Type B pancreatic cell (in vitro differentiated cells): ENCODE measurements around the gene MAPK11. TPM values are rescaled to one million over a fixed set of nuclear protein-coding genes. Genes with fewer than 3 reads are reported as not detected.
A peak's percentile ranks its signal among the peaks of the same experiment; 100 is the strongest.

ENCODE experiments used
- DNase-seq: peaks from one replicate; pipeline ENCODE4 v3.0.0; 2021; ENCODE audit warnings: mixed read lengths; ENCODE audit not compliant: unreplicated experiment; ENCODE audit errors: extremely low spot score
- H3K27ac Mint-ChIP-seq: 2 replicates; pipeline ENCODE4 v1.8.0; 2021; ENCODE audit warnings: mild to moderate bottlenecking, mixed read lengths
- H3K27me3 Mint-ChIP-seq: 2 replicates; pipeline ENCODE4 v1.8.0; 2021; ENCODE audit warnings: mixed read lengths
- H3K36me3 Mint-ChIP-seq: 2 replicates; pipeline ENCODE4 v1.8.0; 2021; ENCODE audit warnings: mixed read lengths
- H3K4me1 Mint-ChIP-seq: one replicate; pipeline ENCODE4 v1.8.0; 2021; ENCODE audit warnings: mixed read lengths; ENCODE audit not compliant: unreplicated experiment
- H3K4me3 Mint-ChIP-seq: 2 replicates; pipeline ENCODE4 v1.8.0; 2021; ENCODE audit warnings: mild to moderate bottlenecking, mixed read lengths
- H3K9me3 Mint-ChIP-seq: 2 replicates; pipeline ENCODE4 v1.8.0; 2021; ENCODE audit warnings: mixed read lengths
- total RNA-seq: library from RNA; stranded (reverse); gene quantifications from 2 replicates; pipeline ENCODE4 v1.2.1, GENCODE V29; 2021; ENCODE audit warnings: low replicate concordance
- TF ChIP-seq, protein P1 (sequence below): fragments of 200-600 bp; sonication (generic); conservative IDR thresholded peaks from 2 replicates; pipeline ENCODE4 v1.5.0; 2021; ENCODE audit warnings: antibody characterized with exemption, mild to moderate bottlenecking

MAPK11 gene
- total RNA-seq, 1 donor from 2014 or later, result 7.4 TPM

- DNase-seq, result no peak
- Mint-ChIP-seq H3K4me1 (no peaks in the 10 kb centered on the region), H3K27ac (no peak within 1 kb of the TSS), H3K27me3 (no peaks in the 10 kb centered on the region), H3K9me3 (no peaks in the 10 kb centered on the region), H3K36me3 (no peaks in the 10 kb centered on the region), H3K4me3 (peak within 1 kb of the TSS; percentile 87)
- TF ChIP-seq, protein P1, sequence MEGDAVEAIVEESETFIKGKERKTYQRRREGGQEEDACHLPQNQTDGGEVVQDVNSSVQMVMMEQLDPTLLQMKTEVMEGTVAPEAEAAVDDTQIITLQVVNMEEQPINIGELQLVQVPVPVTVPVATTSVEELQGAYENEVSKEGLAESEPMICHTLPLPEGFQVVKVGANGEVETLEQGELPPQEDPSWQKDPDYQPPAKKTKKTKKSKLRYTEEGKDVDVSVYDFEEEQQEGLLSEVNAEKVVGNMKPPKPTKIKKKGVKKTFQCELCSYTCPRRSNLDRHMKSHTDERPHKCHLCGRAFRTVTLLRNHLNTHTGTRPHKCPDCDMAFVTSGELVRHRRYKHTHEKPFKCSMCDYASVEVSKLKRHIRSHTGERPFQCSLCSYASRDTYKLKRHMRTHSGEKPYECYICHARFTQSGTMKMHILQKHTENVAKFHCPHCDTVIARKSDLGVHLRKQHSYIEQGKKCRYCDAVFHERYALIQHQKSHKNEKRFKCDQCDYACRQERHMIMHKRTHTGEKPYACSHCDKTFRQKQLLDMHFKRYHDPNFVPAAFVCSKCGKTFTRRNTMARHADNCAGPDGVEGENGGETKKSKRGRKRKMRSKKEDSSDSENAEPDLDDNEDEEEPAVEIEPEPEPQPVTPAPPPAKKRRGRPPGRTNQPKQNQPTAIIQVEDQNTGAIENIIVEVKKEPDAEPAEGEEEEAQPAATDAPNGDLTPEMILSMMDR, result no peak
Measured at GRCh38 chr22:50250555-50251476, 19.4 kb downstream of the MAPK11 start, which contains the start of gene HDAC10. Gene HDAC10, minus strand, starts transcription at chr22:50251265. Its CDS starts 233 bp downstream, at chr22:50251032.

DNA sequence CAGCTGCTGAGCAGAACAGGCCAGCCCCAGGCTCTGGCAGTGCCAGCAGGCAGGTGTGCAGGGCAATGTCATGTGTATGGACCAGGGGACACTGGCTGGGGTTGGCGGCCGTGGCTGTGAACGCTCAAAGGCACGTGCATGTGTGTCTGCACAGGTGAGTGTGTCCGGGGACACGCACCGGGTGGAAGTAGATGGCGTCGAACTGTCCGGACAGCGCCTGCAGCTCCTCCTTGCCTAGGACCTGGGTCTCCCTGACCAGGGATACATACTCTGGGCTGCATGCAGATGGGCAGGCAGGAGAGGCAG lies 20.0 kb downstream of the MAPK11 start:
- TF ChIP-seq, protein P1, result no peak
- H3K9me3 Mint-ChIP-seq, result no peaks in the 10 kb centered on the region
- H3K36me3 Mint-ChIP-seq, result no peaks in the 10 kb centered on the region
- DNase-seq, result no peak
- H3K4me1 Mint-ChIP-seq, result no peaks in the 10 kb centered on the region
- peak overlapping the region; percentile 87 for H3K4me3 Mint-ChIP-seq
- H3K27ac Mint-ChIP-seq, result no peak overlapping the region
- no peaks in the 10 kb centered on the region for H3K27me3 Mint-ChIP-seq

DNA sequence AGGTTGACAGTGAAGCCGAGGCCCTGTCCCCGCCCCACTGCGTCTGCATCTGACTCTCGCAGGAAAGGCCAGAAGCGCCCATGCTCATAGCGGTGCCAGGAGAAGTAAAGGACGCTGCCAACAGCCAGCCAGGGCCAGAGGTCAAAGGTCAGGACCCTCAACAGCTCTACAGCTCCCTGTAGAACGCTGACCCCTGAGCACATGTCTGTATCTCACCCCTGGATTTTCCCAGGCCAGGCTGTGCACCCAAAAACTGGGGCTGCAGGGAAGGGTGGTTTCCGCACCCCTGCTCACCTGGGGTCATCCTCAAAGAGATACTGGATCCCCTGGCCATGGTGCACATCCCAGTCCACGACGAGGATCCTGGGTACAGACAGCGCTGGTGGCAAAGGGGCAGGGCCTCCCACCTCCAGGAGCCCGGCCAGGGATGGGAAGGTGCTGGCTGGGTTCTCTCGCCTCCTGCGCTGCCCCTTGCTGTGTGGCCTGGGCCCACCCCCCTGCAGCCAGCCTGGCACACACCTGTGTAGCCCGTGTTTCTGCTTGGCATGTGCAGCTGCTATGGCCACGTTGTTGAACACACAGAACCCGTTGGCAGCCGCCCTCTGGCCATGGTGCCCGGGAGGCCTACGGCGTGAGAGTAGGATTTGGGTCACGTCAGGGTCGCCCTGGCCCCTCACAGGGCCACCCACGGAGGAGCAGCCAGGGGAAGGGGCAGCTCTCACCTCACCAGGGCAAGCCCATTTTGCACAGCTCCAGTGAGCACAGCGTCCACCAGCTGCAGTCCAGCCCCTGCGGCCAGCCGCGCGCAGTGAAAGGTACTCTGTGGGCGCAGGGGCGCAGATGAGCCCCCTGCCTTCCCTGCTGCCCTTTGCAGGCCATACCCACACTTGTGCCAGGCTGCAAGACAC lies 20.6 kb downstream of the MAPK11 start:
- no peaks in the 10 kb centered on the region for H3K36me3 Mint-ChIP-seq
- peak overlapping the region; percentile 87 for H3K4me3 Mint-ChIP-seq
- TF ChIP-seq, protein P1, result no peak
- H3K27ac Mint-ChIP-seq, result no peak overlapping the region
- no peak for DNase-seq
- no peaks in the 10 kb centered on the region for H3K27me3 Mint-ChIP-seq
- H3K4me1 Mint-ChIP-seq, result peaks cover 4% of the 10 kb centered on the region
- H3K9me3 Mint-ChIP-seq, result no peaks in the 10 kb centered on the region

DNA sequence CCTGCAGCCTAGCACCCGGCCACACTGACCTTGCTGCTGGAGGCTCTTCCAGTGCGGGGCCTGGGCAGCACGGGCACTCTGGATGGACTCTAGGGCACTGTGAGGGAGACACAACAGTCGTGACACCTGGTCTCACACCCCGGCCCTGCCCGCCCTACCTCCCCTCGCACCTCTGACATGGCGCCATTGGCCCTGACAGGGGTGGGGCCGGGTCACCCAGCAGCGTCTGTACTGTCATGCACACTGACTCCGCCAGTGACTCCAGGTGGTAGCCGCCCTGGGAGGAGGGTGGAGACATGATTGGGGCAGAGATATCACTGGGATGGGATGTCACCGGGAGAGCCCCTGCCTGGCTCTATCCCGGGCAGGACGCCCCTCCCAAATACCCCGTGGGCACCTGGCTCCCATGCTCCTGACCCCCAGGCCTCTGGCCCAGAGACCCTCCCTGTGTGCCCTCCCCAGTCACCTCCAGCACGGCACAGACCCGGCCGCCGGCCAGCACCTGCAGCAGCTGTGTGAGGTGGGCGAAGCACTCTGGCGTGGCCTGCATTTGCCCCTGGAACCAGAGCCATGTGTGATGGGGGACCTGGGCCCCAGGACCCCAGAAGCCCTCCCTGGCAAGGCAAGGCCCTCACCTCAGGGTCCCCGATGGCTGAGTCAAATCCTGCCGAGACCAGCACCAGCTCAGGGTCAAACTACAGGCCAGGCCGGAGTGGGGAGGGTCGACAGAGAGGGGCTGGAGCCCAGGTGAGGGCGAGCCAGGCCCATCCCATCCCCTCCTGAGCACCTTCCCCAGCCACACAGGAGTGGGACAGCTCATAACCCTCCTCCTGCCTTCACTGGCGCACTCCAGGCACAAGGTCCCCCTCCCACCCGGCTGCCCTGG lies 21.7 kb downstream of the MAPK11 start:
- Mint-ChIP-seq H3K27me3 (no peaks in the 10 kb centered on the region), H3K36me3 (no peaks in the 10 kb centered on the region), H3K4me3 (peak overlapping the region; percentile 71), H3K4me1 (peaks cover 4% of the 10 kb centered on the region), H3K9me3 (no peaks in the 10 kb centered on the region), H3K27ac (no peak overlapping the region)
- TF ChIP-seq, protein P1, result no peak
- DNase-seq, result no peak

DNA sequence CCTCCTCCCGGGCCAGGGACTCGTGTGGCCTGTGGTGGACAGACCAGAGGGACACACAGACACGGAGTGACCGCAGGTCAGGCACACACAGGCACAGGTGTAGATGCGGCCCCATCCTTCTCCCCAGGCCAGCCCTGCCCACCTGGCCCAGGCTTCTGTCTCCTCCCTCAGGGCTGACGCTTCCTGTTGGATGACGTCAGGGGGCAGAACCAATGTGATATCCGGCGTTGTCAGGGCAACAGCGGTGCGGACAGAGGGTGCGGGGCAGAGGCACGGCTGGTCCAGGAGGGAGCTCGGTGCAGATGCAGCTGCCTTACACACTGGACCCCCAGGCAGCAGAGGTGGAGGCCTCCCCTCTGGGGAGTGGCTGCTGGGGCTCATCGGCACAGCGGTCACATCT lies 22.4 kb downstream of the MAPK11 start:
- TF ChIP-seq, protein P1, result no peak
- no peaks in the 10 kb centered on the region for H3K27me3 Mint-ChIP-seq
- H3K36me3 Mint-ChIP-seq, result no peaks in the 10 kb centered on the region
- H3K27ac Mint-ChIP-seq, result peak overlapping the region; percentile 62
- no peak for DNase-seq
- no peaks in the 10 kb centered on the region for H3K9me3 Mint-ChIP-seq
- peaks cover 4% of the 10 kb centered on the region for H3K4me1 Mint-ChIP-seq
- peak overlapping the region; percentile 71 for H3K4me3 Mint-ChIP-seq
